Mesenchymal stem cell (in vitro differentiated cells and primary cell): Measurements from ENCODE around the gene CLDND2.
A peak's percentile ranks its signal among the peaks of the same experiment; 100 is the strongest.
"Not testable (repeated sequence)": the region's sequence is repeated elsewhere in the genome, so short reads cannot be mapped to it uniquely, and the experiment has no call there.

Source experiments
- DNase-seq: peaks from one replicate; pipeline ENCODE4 v3.0.0-alpha.2; 2013
- H2AFZ ChIP-seq: one replicate; pipeline ENCODE4 v1.6.1; 2013; ENCODE audit warnings: low read depth, mild to moderate bottlenecking, control low read depth, inconsistent platforms, low read length, moderate library complexity
- H2AK5ac ChIP-seq: 2 replicates; pipeline ENCODE4 v1.6.1; 2013; ENCODE audit warnings: low read length, moderate library complexity, mild to moderate bottlenecking, inconsistent platforms; ENCODE audit not compliant: severe bottlenecking
- H2BK120ac ChIP-seq: one replicate; pipeline ENCODE4 v1.6.1; 2013; ENCODE audit warnings: low read depth, mild to moderate bottlenecking, inconsistent platforms, low read length, moderate library complexity
- H2BK12ac ChIP-seq, 2 experiments: one replicate each; pipeline ENCODE4 v1.6.1; 2013; ENCODE audit warnings: inconsistent platforms in 2 of 2, low read length in 2 of 2, mild to moderate bottlenecking in 2 of 2, moderate library complexity in 2 of 2, control low read depth in 1 of 2
- H2BK15ac ChIP-seq: one replicate; pipeline ENCODE4 v1.6.1; 2013; ENCODE audit warnings: mild to moderate bottlenecking, low read depth, inconsistent platforms; ENCODE audit not compliant: poor library complexity, severe bottlenecking
- H2BK5ac ChIP-seq: 2 replicates; pipeline ENCODE4 v1.6.1; 2013; ENCODE audit warnings: low read depth, mild to moderate bottlenecking, low read length, control low read depth, inconsistent platforms; ENCODE audit not compliant: poor library complexity, severe bottlenecking
- H3K14ac ChIP-seq, 2 experiments: one replicate each; pipeline ENCODE4 v1.6.1; 2013; ENCODE audit warnings: inconsistent platforms in 2 of 2, low read length in 2 of 2, control low read depth in 1 of 2, mild to moderate bottlenecking in 1 of 2, moderate library complexity in 1 of 2
- H3K18ac ChIP-seq, 2 experiments: one replicate each; pipeline ENCODE4 v1.6.1; 2013; ENCODE audit warnings: inconsistent platforms in 2 of 2, low read length in 2 of 2, control low read depth in 1 of 2, low read depth in 1 of 2, mild to moderate bottlenecking in 1 of 2
- H3K23ac ChIP-seq, 2 experiments: one replicate each; pipeline ENCODE4 v1.6.1; 2013; ENCODE audit warnings: inconsistent platforms in 2 of 2, low read length in 2 of 2, mild to moderate bottlenecking in 2 of 2, moderate library complexity in 2 of 2, control low read depth in 1 of 2
- H3K27ac ChIP-seq: 2 replicates; pipeline ENCODE4 v1.5.1; 2013; ENCODE audit warnings: mild to moderate bottlenecking, moderate library complexity, low read length, control low read depth, inconsistent platforms; ENCODE audit not compliant: poor library complexity, severe bottlenecking
- H3K27me3 ChIP-seq, 2 experiments: 2 replicates each; pipeline versions ENCODE4 v1.6.1 to v1.7.0; 2013; ENCODE audit warnings: low read length in 2 of 2, mild to moderate bottlenecking in 2 of 2, moderate library complexity in 2 of 2, control low read depth in 1 of 2, inconsistent platforms in 1 of 2; ENCODE audit not compliant: control insufficient read depth in 1 of 2, insufficient read depth in 1 of 2
- H3K36me3 ChIP-seq, 2 experiments: 2 replicates each; pipeline versions ENCODE4 v1.6.1 to v1.7.0; 2013; ENCODE audit warnings: low read length in 2 of 2, control low read depth in 1 of 2, inconsistent platforms in 1 of 2, low read depth in 1 of 2, mild to moderate bottlenecking in 1 of 2; ENCODE audit not compliant: insufficient read depth in 2 of 2, control insufficient read depth in 1 of 2
- H3K4ac ChIP-seq, 2 experiments: one replicate each; pipeline ENCODE4 v1.6.1; 2013; ENCODE audit warnings: inconsistent platforms in 2 of 2, low read length in 2 of 2, mild to moderate bottlenecking in 2 of 2, moderate library complexity in 2 of 2, control low read depth in 1 of 2, low read depth in 1 of 2
- H3K4me1 ChIP-seq: 2 replicates; pipeline ENCODE4 v1.6.1; 2013; ENCODE audit warnings: low read depth, low read length, control low read depth; ENCODE audit not compliant: control insufficient read depth, insufficient read depth
- H3K4me2 ChIP-seq: 2 replicates; pipeline ENCODE4 v1.6.1; 2013; ENCODE audit warnings: low read length, mild to moderate bottlenecking, inconsistent platforms; ENCODE audit not compliant: poor library complexity, severe bottlenecking
- H3K4me3 ChIP-seq, 2 experiments: 2 replicates each; pipeline versions ENCODE4 v1.5.1 to v1.7.0; 2013; ENCODE audit warnings: low read length in 2 of 2, mild to moderate bottlenecking in 2 of 2, control low read depth in 1 of 2, low read depth in 1 of 2; ENCODE audit not compliant: insufficient read depth in 1 of 2
- H3K79me1 ChIP-seq: replicated peaks from 2 replicates; pipeline ENCODE4 v1.6.1; 2013; ENCODE audit warnings: mild to moderate bottlenecking, control low read depth, low read length, inconsistent platforms; ENCODE audit not compliant: poor library complexity, severe bottlenecking
- H3K9ac ChIP-seq: 2 replicates; pipeline ENCODE4 v1.7.0; 2013; ENCODE audit warnings: mild to moderate bottlenecking, low read length, moderate library complexity
- H3K9me3 ChIP-seq: 2 replicates; pipeline ENCODE4 v1.7.0; 2013; ENCODE audit warnings: mild to moderate bottlenecking, low read length; ENCODE audit not compliant: control insufficient read depth
- H4K8ac ChIP-seq: one replicate; pipeline ENCODE4 v1.6.1; 2013; ENCODE audit warnings: inconsistent platforms, mild to moderate bottlenecking, low read length, moderate library complexity
- H4K91ac ChIP-seq: one replicate; pipeline ENCODE4 v1.6.1; 2013; ENCODE audit warnings: mild to moderate bottlenecking, low read length, inconsistent platforms
- whole genome bisulfite sequencing: methylation state at CpG from one replicate; pipeline ENCODE4 v1.1.7; 2013; ENCODE audit warnings: mixed read lengths; 5-methylcytosine and 5-hydroxymethylcytosine counted together

Gene CLDND2

DNA sequence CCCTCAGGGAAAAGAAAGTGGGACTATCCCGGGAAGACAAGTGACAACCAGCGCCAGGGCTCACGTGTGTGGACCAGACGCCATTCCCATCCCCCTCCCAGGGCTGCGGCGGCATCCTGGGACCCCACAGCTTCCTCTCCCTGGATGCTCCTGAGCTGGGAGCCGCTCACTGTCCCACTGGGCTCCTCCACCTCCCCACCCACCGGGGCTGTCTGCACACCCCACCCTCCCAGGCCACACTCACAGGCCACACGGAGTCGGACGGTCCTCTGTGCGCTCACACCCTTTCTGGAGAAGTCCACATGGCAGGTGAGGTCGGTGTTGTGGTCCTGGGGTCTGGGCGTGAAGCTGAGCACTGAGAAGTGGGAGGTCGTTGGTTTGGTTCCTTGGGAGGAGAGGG, 47.6 kb upstream of the CLDND2 start:
- H2BK5ac ChIP-seq, H2BK12ac ChIP-seq, H3K4ac ChIP-seq, H2AFZ ChIP-seq, H3K36me3 ChIP-seq, H3K79me1 ChIP-seq, H3K18ac ChIP-seq, H3K23ac ChIP-seq, H3K4me3 ChIP-seq, H2BK120ac ChIP-seq, H4K8ac ChIP-seq, H2BK15ac ChIP-seq, H3K4me2 ChIP-seq, H3K9me3 ChIP-seq, H2AK5ac ChIP-seq, H3K4me1 ChIP-seq, H3K9ac ChIP-seq, DNase-seq, H3K14ac ChIP-seq, H4K91ac ChIP-seq, H3K27ac ChIP-seq: not testable (repeated sequence)
- H3K27me3 ChIP-seq: peaks cover 0 to 27% of the 10 kb centered on the region in 2 experiments
- WGBS: 75% methylated on average over 11 of the region's 15 CpGs

DNA sequence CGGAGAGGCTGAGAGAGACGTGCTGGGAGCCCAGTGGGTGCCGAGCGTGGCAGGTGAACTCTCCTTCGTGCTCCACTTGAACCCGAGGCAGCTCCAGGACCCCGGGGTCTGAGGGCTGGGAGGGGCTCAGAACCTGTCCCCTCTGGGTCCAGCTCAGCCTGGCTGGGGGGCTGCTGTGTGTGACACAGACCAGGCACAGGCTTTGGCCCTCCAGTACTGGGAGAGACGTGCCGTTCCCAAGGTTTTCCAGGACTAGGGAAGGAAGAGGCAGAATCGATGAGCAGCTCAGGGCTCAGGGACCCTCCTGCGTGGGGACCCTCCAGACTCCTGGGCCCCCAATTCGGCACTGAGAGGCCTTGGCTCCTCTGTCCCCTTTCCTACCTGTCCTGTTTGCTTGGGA, 46.4 kb upstream of the CLDND2 start:
- H2BK120ac ChIP-seq: no peak overlapping the region
- H3K9ac ChIP-seq: no peak overlapping the region
- H3K27me3 ChIP-seq: peaks cover 0 to 26% of the 10 kb centered on the region in 2 experiments
- no peaks in the 10 kb centered on the region for H3K36me3 ChIP-seq
- H3K4me1 ChIP-seq: no peaks in the 10 kb centered on the region
- H3K9me3 ChIP-seq: no peaks in the 10 kb centered on the region
- H3K4me2 ChIP-seq: no peak overlapping the region
- no peak overlapping the region for H4K8ac ChIP-seq
- no peak overlapping the region for H3K23ac ChIP-seq
- H4K91ac ChIP-seq: no peak overlapping the region
- no peaks in the 10 kb centered on the region for H3K79me1 ChIP-seq
- no peak overlapping the region for H2AFZ ChIP-seq
- H2BK5ac ChIP-seq: no peak overlapping the region
- no peak overlapping the region for H3K27ac ChIP-seq
- H2BK15ac ChIP-seq: no peak overlapping the region
- no peak overlapping the region for H3K4ac ChIP-seq
- DNase-seq: no peak
- H2AK5ac ChIP-seq: no peak overlapping the region
- no peak overlapping the region for H2BK12ac ChIP-seq
- whole genome bisulfite sequencing: 79% methylated on average over 12 of the region's 12 CpGs
- H3K4me3 ChIP-seq: no peak overlapping the region
- H3K14ac ChIP-seq: no peak overlapping the region
- H3K18ac ChIP-seq: no peak overlapping the region

DNA sequence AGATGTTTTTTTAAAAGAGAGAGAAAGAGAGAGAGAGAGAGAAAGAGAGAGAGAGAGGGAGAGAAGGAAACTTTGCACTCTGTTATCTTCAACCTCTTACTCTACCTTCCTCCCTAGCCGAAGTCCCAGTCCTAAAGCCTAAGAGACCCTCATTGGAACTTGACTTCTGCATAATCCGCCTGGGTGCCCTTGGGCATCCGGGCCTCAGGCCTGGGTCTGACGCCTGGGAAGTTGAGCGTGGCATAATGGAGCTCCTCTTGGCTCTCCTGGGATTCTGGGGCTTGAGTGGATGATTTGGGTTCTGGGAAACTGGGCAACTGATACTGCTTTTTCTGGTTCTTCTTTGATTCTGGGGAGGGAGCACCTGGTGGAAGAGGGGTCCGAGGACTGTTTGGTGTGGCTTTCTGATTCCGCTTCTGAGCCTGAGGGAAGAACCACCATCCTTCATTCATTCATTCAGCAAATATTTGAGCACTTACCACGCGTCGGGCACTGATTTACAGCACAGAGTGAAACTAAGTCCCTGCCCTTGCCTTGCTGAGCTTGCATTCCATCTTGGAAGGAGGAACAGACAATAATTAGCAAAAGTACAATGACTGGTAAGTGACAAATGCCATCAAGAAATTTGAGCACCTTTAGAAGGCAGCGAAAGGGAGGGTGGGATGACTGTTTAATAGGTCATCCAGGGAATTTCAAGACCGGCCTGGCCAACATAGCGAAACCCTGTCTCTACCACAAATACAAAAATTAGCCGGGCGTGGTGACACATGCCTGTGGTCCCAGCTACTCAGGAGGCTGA, 42.3 kb upstream of the CLDND2 start:
- Histone ChIP-seq H3K4me3 (no peak overlapping the region), H2BK5ac (no peak overlapping the region), H3K79me1 (no peaks in the 10 kb centered on the region), H2AFZ (no peak overlapping the region), H2AK5ac (no peak overlapping the region), H4K91ac (no peak overlapping the region), H2BK15ac (no peak overlapping the region), H3K23ac (no peak overlapping the region), H3K36me3 (no peaks in the 10 kb centered on the region), H3K9ac (no peak overlapping the region), H3K27me3 (peaks cover 0 to 24% of the 10 kb centered on the region in 2 experiments), H3K4ac (no peak overlapping the region), H2BK120ac (no peak overlapping the region), H3K9me3 (no peaks in the 10 kb centered on the region), H3K27ac (no peak overlapping the region), H3K18ac (no peak overlapping the region), H4K8ac (no peak overlapping the region), H3K4me2 (no peak overlapping the region), H2BK12ac (no peak overlapping the region), H3K4me1 (no peaks in the 10 kb centered on the region), H3K14ac (no peak overlapping the region)
- WGBS: 86% methylated on average over 15 of the region's 15 CpGs
- DNase-seq: no peak

DNA sequence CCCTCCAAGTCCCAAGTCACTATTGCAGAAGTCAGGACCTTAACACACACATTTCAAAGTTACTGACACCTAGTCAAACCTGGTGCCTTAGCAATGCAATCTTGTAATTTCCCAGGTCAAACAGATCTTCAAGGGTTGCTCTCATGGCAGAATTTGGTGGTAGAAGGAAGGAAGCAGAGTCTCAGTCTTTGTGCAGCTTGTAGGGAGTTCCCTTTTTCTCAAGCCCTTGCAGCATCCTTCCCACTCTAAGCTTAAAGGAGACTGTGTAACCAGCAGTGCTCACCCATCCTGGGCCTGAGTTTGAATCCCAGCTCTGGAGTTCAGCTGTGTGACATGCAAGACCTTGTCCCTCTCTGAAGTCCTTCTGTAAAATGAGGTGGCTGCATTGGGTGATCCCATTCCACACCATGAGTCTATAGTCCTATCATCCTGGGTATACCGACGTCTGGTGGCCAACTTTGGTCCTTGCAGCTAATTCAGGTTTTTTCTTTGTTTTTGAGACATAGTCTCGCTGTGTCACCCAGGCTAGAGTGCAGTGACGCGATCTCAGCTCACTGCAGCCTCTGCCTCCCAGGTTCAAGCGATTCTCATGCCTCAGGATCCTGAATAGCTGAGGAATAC, 38.8 kb upstream of the CLDND2 start:
- Histone ChIP-seq H2BK12ac (no peak overlapping the region), H3K4me3 (no peak overlapping the region), H2BK5ac (no peak overlapping the region), H2AK5ac (no peak overlapping the region), H2BK15ac (no peak overlapping the region), H2BK120ac (no peak overlapping the region), H3K18ac (no peak overlapping the region), H4K91ac (no peak overlapping the region), H3K27ac (no peak overlapping the region), H3K27me3 (peaks cover 0 to 13% of the 10 kb centered on the region in 2 experiments), H3K79me1 (no peaks in the 10 kb centered on the region), H3K23ac (no peak overlapping the region), H3K36me3 (no peaks in the 10 kb centered on the region), H3K4me1 (no peaks in the 10 kb centered on the region), H4K8ac (no peak overlapping the region), H3K4ac (no peak overlapping the region), H3K9me3 (peaks cover 10% of the 10 kb centered on the region), H3K4me2 (no peak overlapping the region), H3K9ac (no peak overlapping the region), H3K14ac (no peak overlapping the region), H2AFZ (no peak overlapping the region)
- peak; percentile 21 for DNase-seq
- WGBS: 63% methylated on average over 6 of the region's 6 CpGs
